Measurements from ENCODE around the gene BTBD6. TPM values are rescaled to one million over a fixed set of nuclear protein-coding genes. Genes with fewer than 3 reads are reported as not detected.

BTBD6 gene
- total and polyA plus RNA-seq, 9 of the 15 experiments (the other 6 are each of a cell fraction or from before 2014, with no cell fraction given), result not detected

- no TSS peak for BruUV-seq (replicated peaks)
- H2AFZ ChIP-seq (ENCODE audit: low read depth, low read length), result no peak overlapping the region
- H3K4me3 ChIP-seq, result no peak overlapping the region
- H3K9me1 ChIP-seq (ENCODE audit: control insufficient read depth, insufficient read depth, low read length), result no peaks in the 10 kb centered on the region
- POLR2A ChIA-PET, result no interaction called here
- H3K4me2 ChIP-seq (ENCODE audit: insufficient read depth, low read length), result no peak overlapping the region
- CTCF ChIA-PET (ENCODE audit: low intra/inter-chr PET ratio), result no interaction called here
- H3K27ac ChIP-seq (ENCODE audit: extremely low read depth, low read depth, low read length), result no peak overlapping the region
- in situ Hi-C loops (cut with MboI) (no loop called here), intact Hi-C loops (cut with micrococcal nuclease) (no loop called here)
- ATAC-seq, result no peak
- no peaks in the 10 kb centered on the region for H4K20me1 ChIP-seq (replicated peaks; ENCODE audit: control insufficient read depth, insufficient read depth, low read length)
- H3K9ac ChIP-seq (ENCODE audit: insufficient read depth in 1 of 2, low read depth in 2 of 2, low read length in 2 of 2), result no peak overlapping the region
- H3K4me1 ChIP-seq (replicated peaks in 1 of 2; ENCODE audit: control insufficient read depth in 2 of 2, insufficient read depth in 2 of 2, low read length in 2 of 2), result peaks cover 0 to 9% of the 10 kb centered on the region in 2 experiments; a peak in 2 of 5 replicates
- H3K9me3 ChIP-seq (replicated peaks; ENCODE audit: control insufficient read depth, insufficient read depth, low read depth, low read length), result no peaks in the 10 kb centered on the region
- FAIRE-seq, result no peak
- DNase-seq (ENCODE audit: extremely low read depth in 1 of 4, low spot score in 3 of 4), result no peak
- WGBS (ENCODE audit: insufficient coverage, low coverage, missing lambda C conversion rate), result 96% methylated on average over 8 of the region's 11 CpGs
- H3K79me2 ChIP-seq (ENCODE audit: control insufficient read depth, insufficient read depth, low read length), result no peaks in the 10 kb centered on the region
- H3K36me3 ChIP-seq (ENCODE audit: control insufficient read depth, insufficient read depth, low read length), result peaks cover 26% of the 10 kb centered on the region; the same call in 1 of the 3 replicates
- H3K27me3 ChIP-seq (ENCODE audit: control insufficient read depth in 2 of 2, insufficient read depth in 2 of 2, low read length in 2 of 2), result no peaks in the 10 kb centered on the region
- TF ChIP-seq ARID3B (CRISPR knock-in tag; IDR thresholded peaks at IDR 0.05; ENCODE audit: borderline replicate concordance), result no peak
- no peak for TF ChIP-seq GTF2F1 (IDR thresholded peaks at IDR 0.05; ENCODE audit: low read depth, low read length)
- TF ChIP-seq, protein P1, sequence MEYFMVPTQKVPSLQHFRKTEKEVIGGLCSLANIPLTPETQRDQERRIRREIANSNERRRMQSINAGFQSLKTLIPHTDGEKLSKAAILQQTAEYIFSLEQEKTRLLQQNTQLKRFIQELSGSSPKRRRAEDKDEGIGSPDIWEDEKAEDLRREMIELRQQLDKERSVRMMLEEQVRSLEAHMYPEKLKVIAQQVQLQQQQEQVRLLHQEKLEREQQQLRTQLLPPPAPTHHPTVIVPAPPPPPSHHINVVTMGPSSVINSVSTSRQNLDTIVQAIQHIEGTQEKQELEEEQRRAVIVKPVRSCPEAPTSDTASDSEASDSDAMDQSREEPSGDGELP (CRISPR knock-in tag; IDR thresholded peaks at IDR 0.05; ENCODE audit: borderline replicate concordance), result no peak
- TF ChIP-seq, protein P2, sequence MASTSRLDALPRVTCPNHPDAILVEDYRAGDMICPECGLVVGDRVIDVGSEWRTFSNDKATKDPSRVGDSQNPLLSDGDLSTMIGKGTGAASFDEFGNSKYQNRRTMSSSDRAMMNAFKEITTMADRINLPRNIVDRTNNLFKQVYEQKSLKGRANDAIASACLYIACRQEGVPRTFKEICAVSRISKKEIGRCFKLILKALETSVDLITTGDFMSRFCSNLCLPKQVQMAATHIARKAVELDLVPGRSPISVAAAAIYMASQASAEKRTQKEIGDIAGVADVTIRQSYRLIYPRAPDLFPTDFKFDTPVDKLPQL (IDR thresholded peaks at IDR 0.05; ENCODE audit: extremely low read depth, insufficient read length), result no peak
- TF ChIP-seq TAF9B (IDR thresholded peaks at IDR 0.05; ENCODE audit: partially characterized antibody), result no peak
- TF ChIP-seq XRCC4 (IDR thresholded peaks at IDR 0.05; ENCODE audit: extremely low read depth, insufficient read depth, insufficient read length), result no peak
- TF ChIP-seq ASH1L (IDR thresholded peaks at IDR 0.05; ENCODE audit: borderline replicate concordance, low read depth, partially characterized antibody), result no peak
- TF ChIP-seq ARID4B (CRISPR knock-in tag; IDR thresholded peaks at IDR 0.05), result no peak
- TF ChIP-seq, protein P3, sequence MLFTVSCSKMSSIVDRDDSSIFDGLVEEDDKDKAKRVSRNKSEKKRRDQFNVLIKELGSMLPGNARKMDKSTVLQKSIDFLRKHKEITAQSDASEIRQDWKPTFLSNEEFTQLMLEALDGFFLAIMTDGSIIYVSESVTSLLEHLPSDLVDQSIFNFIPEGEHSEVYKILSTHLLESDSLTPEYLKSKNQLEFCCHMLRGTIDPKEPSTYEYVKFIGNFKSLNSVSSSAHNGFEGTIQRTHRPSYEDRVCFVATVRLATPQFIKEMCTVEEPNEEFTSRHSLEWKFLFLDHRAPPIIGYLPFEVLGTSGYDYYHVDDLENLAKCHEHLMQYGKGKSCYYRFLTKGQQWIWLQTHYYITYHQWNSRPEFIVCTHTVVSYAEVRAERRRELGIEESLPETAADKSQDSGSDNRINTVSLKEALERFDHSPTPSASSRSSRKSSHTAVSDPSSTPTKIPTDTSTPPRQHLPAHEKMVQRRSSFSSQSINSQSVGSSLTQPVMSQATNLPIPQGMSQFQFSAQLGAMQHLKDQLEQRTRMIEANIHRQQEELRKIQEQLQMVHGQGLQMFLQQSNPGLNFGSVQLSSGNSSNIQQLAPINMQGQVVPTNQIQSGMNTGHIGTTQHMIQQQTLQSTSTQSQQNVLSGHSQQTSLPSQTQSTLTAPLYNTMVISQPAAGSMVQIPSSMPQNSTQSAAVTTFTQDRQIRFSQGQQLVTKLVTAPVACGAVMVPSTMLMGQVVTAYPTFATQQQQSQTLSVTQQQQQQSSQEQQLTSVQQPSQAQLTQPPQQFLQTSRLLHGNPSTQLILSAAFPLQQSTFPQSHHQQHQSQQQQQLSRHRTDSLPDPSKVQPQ (CRISPR knock-in tag; IDR thresholded peaks at IDR 0.05; ENCODE audit: borderline replicate concordance), result no peak
- TF ChIP-seq MTA3 (IDR thresholded peaks at IDR 0.05; ENCODE audit: borderline replicate concordance), result no peak
- no peak for TF ChIP-seq ZNF75A (CRISPR knock-in tag; IDR thresholded peaks at IDR 0.05)
Measured at GRCh38 chr14:105217774-105218173, 30.6 kb upstream of the BTBD6 start.
